HG02763 (cell line): ENCODE measurements around the gene PCID2.

Source experiments
- ATAC-seq: cut with Tn5 transposase; IDR thresholded peaks from one replicate; pipeline ENCODE4 v1.9.1; 2021; ENCODE audit warnings: mild to moderate bottlenecking, moderate library complexity; ENCODE audit not compliant: unreplicated experiment

The PCID2 gene

GRCh38 chr13:113150550-113151365 is 57.7 kb downstream of the PCID2 start:
- ATAC-seq, result no peak

GRCh38 chr13:113149711-113150549 is 58.5 kb downstream of the PCID2 start:
- no peak for ATAC-seq

- no peak for ATAC-seq
These were observed 59.4 kb downstream of the PCID2 start for GRCh38 chr13:113148940-113149503.

- no peak for ATAC-seq
These were observed 60.1 kb downstream of the PCID2 start for GRCh38 chr13:113148407-113148806.

GRCh38 chr13:113147206-113147605 is 61.3 kb downstream of the PCID2 start:
- ATAC-seq, result no peak

- ATAC-seq, result no peak
These were observed 61.7 kb downstream of the PCID2 start for GRCh38 chr13:113146750-113147149.

GRCh38 chr13:113145911-113146598 is 62.4 kb downstream of the PCID2 start:
- no peak for ATAC-seq

- no peak for ATAC-seq
These were observed 63.0 kb downstream of the PCID2 start for GRCh38 chr13:113145496-113145895.

- no peak for ATAC-seq
These were observed 64.2 kb downstream of the PCID2 start for GRCh38 chr13:113144255-113144629.

- ATAC-seq, result no peak
These were observed 64.8 kb downstream of the PCID2 start for GRCh38 chr13:113143466-113144254.

GRCh38 chr13:113142876-113143275 is 65.6 kb downstream of the PCID2 start:
- ATAC-seq, result no peak

- ATAC-seq, result no peak
These were observed 66.9 kb downstream of the PCID2 start for GRCh38 chr13:113141601-113141970.

GRCh38 chr13:113140677-113141600 is 67.5 kb downstream of the PCID2 start:
- no peak for ATAC-seq

GRCh38 chr13:113139577-113139976 is 68.9 kb downstream of the PCID2 start:
- no peak for ATAC-seq

GRCh38 chr13:113138792-113139551 is 69.5 kb downstream of the PCID2 start:
- ATAC-seq, result no peak

- no peak for ATAC-seq
These were observed 70.7 kb downstream of the PCID2 start for GRCh38 chr13:113137691-113138298.

- ATAC-seq, result no peak
These were observed 73.1 kb downstream of the PCID2 start for GRCh38 chr13:113135281-113135760.
